HG03521 (cell line): ENCODE data around the gene ERCC6L.
"Not testable (repeated sequence)": the region's sequence is repeated elsewhere in the genome, so short reads cannot be mapped to it uniquely, and the experiment has no call there.

Source experiments
- ATAC-seq: cut with Tn5 transposase; IDR thresholded peaks from one replicate; pipeline ENCODE4 v1.9.1; 2021; ENCODE audit warnings: mild to moderate bottlenecking, moderate library complexity; ENCODE audit not compliant: unreplicated experiment

Gene ERCC6L

DNA sequence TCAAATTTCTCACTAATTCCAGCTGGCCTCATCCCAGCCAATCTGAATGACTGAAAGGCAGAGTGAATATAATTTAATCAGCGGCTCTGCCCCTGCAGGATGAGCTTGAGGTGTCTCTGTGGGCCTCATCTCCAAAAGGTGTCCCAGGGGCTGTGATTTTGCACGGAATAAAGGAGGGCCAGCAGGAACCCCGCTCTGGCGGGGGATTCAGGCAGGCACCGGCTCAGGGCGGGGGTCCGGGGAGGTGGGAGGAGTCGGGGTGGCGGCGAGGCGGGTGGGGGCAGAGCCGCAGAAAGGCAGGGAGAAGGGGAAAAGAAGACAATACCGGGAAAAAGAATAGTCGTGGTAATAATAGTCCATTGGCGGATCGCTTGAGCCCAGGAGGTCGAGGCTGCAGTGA is 16.0 kb upstream of the ERCC6L start:
- ATAC-seq, result no peak

DNA sequence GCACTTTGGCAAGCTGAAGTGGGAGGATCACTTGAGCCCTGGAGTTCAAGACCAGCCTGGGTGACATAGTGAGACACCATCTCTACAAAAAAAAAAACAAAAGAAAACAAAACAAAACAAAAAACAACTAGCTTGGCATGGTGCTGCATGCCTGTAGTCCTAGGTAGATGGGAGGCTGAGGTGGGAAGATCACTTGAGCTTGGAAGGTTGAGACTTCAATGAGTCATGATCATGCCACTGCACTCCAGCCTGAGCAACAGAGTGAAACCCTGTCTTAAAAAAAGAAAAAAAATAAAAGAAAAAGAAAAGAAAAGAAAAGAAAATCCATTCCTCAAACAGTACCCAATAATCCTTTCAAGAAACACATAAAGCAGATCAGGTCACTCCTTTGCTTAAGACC is 14.9 kb upstream of the ERCC6L start:
- no peak for ATAC-seq

DNA sequence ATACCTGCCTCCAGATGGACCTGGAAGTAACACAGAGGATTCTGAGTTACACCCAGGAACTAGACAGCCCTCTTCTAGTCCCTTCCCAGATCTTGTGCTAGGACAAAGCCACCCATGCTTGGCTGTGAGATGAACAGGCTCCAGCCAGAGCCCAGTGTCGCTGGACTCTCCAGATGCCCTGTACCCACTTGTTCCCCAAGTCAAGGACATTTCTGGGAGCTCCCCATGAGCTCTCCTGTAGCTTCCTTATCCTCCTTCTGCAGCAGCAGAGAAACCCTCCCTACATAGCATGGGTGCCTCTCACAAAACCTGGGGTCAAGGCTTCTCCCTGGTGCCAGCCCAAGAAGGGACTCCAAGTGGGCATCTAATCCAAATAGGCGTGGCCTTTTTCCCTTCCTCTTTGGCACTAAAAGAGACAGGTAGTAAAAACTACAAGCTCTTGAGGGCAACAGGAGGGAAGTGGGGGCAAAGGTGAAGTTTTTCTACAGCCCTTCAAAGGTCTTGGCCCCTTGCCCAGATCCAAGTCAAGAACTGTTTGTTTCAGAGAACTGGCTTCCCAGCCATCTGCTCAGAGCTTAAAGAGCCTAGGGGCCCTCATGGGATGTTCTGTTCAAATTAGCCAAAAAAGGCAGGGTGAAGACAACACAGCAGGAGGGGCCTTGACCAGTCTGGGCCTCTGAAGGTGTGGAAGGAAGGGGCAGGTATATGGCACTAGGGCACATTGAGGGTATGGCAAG is 8.5 kb upstream of the ERCC6L start:
- ATAC-seq, result no peak

DNA sequence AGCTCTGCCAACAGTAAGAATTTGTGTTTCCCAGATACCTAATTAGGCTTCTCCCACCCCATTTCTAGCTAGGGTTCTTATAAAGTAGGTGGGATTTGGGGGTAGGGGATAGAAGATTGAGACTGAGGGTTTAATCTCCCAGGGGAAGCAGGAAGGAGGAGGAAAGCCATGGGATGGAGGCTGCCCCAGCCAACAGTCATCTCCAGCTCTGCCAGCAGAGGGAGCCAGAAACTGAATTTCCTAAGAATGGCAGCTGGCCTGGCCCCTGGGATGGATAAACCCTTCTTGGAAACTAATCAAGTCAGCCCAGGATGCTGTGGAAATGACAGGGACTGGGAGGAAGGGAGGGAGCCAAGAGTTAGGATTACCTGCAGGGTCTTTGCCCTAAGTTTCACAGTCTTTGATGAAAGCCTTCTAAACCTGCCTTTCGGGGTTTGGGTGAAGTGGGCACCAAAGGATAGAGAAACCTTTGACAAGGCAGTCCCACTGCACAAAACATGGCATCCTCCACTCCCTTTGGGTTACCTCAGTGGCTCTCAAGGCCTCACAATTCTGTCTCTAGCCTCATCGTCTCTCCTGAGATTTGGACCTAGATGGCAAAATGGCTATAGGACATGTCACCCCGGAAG is 6.7 kb upstream of the ERCC6L start:
- ATAC-seq, result no peak

DNA sequence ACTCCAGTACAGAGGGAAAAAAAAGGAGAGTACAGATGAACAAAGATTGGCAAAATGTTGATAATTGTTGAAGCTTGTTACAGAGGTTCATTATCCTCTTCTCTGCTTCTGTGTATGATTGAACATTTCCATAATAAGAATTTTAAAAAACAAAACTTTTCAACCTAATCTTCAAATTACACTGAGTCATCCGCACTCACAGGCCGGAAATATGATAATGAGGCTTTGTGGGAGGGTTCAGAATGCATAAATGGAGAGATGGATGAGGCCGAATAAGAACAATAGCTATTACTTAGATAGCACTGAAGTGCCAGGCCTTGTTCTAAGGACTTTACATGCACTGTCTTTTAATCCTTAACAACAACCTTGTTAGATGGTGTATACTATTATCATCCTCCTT is 4.6 kb upstream of the ERCC6L start:
- no peak for ATAC-seq

DNA sequence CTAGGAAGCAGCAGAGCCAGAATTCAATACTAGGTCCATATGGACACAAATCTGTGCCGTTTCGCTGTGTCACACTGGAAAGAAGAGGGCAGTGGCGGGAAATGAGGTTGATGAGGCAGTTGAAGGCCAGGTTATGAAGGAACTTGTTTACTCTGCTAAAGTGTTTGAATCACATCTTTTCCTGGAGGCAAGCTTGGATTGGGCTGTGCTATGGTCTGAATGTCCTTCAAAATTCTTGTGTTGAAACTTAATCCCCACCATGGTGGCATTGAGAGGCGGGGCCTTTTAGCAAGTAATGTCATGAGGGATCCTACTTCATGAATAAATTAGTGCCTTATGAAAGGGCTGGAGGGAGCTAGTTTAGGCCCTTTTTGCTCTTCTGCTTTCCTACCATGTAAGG is 2.1 kb upstream of the ERCC6L start:
- ATAC-seq, result no peak

DNA sequence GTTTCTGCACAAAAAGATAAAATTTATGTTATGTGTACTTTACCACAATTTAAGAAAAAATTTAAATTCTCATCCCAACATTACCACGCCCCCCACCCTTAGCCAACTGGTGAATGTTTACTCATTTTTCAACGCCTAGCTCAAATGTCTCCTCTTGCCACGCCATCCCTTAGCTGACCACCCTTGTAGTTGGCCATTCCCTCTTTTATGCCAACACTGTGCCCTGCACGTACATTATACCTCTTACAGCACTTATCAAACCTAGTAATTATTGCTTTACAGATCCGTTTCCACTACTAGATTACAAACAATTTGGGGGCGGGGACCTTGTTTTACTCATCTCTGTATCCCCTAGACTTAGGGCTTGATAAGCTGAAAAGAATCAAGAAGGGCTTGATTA is 644 bp downstream of the ERCC6L start:
- no peak for ATAC-seq

DNA sequence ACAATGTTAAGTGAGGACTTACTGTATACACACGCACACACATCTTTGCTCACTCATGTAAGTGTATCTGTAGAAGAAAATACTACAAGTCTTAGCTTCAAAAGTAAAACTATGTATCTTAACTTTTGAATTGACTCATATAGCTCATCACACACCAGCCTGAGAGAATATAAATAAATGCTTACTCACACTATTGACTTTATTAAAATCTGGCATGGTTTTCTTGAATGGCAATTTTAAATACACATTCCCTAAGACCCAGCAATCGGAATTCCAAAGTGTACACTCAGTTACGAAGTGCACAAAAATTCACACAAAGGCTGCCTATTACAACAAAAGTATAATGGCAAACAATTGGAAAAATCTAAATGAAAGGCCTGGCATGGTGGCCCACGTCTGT is 2.0 kb downstream of the ERCC6L start:
- no peak for ATAC-seq

DNA sequence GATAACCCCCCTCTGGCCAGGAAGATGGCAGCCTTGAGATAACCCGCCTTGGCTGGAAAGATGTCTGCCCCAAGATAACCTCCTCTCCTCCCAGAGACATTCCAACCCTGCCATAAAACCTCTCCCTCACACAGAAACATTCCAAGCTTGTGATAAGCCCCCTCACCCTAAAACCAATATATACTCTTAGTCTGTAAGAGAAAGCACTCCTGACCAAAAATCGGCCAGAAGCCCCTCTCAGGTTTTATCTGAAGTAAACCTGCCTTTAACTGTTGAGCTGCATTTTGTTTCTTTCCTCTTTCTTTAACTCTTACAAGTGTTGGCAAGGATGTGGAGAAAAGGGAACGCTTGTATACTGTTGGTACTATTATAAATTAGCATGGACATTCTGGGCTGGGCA is 8.5 kb downstream of the ERCC6L start:
- ATAC-seq, result no peak

DNA sequence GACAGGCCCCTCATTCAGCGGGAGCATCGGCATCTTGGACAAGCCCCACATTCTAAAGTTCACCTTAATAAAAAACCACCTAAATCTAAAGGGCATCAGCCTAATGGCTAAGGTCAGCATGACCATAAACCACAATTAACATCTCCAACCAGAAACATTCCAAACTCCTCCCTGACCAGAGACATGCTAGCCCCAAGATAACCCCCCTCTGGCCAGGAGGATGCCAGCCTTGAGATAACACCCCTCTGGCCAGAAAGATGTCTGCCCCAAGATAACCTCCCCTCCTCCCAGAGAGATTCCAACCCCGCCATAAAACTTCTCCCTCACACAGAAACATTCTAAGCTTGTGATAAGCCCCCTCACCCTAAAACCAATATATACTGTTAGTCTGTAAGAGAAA is 18.5 kb downstream of the ERCC6L start:
- not testable (repeated sequence) for ATAC-seq

DNA sequence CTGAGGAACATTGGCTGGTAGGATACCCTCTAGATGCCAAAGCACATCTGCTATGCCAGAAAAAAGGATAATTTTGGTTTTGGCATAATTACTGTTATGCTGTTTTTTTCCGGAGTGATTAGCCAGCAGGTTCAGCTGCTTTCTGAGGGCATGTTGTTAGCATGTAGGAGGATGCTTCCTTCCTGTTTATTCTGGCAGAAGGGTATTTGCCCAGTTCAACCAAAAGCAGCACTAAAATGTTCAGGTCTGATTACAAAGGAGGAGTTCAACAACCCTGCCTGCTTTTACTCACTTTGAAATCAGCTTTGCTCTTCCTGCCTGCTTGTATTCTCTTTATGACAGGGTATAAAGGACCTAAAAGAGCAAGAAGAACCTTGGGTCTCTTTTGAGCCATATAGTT is 21.9 kb downstream of the ERCC6L start:
- no peak for ATAC-seq

DNA sequence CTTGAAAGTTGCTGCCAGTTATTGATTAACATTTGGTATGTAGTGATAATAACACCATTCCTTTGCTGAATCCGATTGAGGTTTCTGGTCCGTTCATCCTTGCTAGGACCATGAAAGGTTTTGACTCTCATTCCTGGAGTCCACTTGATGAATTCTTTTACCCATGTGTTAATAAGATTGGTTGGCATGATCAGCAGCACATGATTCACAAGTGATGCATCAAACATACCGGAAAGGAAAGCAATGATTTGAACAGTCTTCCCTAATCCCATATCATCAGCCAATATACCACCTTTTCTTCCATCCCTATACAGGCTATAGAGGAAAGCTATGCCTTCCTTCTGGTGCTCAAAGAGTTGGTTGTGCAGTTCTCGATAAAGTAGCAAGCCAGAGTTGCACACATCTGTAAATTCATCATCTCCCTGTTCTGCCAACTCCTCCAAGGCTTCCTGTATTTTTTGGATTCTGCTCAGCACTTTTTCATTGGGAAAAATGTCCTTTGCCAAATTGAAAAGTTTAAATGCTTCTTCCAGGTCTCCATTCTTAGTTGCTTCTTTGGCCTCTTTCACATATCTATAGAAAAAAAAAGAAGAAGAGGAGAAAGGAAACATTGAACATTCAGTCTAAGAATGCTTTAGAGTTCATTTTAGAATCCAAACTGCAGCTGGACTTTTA is 30.6 kb downstream of the ERCC6L start:
- ATAC-seq, result no peak

DNA sequence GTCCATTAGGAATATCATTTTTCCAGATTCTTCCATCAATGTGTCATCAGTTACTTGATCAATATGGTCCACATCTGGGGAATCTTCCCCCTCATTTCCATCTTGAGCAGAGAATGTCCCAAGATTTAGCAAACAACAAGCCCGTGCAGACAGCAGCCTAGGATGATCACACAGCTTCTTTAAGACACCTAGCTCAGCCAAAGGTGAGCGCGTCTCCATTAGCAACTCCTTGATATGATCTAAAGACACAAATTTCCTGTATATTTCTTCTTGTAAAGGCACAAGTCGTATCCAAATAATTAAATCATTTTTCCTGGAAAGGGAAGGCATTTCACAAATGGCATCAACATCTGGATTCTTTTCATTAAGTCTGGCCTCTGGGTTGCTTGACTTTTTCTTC is 31.5 kb downstream of the ERCC6L start:
- no peak for ATAC-seq

DNA sequence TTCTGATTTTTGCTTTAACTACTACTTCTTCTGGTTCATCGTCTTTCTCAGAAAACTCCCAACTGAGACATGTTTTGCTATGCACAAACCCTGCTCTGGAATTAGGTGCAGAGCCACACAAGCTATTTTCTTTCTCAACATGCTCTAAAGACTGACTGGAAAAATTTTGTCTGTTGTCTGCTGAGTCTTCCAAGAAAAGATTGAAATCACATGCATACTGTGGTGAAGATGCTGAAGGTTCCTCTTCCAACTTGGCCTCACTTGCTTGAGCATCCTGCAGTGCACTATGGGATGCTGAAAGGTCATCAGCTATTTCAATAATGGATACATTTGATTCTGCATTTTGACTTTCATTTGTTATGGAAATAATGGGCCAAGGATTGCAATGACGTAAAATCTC is 33.1 kb downstream of the ERCC6L start:
- no peak for ATAC-seq

DNA sequence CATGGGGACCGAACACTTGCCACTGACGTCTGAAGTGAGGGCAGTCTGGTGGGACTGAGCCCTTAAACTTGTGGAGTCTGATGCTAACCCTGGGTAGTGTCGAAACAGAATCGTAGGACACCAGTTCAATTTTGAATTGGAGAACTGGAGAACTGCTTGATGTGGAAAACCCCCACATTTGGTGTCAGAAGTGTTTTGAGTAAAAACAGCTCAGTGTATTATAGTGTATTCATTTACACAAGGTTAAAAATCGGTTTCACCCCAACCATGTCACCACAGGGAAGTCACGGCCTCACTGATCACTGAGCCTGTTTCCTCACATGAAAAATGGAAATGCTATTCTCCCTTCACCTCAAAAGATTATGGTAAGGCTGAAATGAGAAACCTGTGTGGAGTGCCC is 35.4 kb downstream of the ERCC6L start:
- no peak for ATAC-seq

DNA sequence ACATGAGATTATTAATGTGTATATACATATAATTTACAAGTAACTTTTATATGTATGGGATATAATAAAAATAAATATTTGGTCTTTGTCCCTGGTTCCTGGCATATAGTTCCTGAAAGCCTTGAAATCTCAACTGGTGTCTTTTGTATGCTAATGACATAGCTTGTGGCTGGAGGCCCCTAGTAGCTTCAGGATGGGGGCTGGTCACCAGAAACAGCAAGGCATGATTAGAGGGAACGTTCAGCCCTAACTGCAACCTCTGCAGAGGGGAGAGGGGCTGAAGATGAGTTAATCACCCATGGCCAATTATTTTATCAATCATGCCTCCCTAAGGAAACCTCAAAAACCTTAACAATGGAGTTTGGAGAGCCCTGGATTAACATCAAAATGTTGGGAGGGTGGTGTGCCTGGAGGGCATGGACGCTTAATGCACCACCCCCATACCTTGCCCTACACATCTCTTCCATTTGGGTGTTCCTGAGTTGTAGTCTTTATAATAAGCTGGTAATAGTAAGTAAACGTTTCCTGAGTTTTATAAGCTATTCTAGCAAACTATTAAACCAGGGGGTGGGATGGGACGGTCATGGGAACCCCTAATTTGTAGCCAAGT is 35.9 kb downstream of the ERCC6L start:
- ATAC-seq, result no peak

DNA sequence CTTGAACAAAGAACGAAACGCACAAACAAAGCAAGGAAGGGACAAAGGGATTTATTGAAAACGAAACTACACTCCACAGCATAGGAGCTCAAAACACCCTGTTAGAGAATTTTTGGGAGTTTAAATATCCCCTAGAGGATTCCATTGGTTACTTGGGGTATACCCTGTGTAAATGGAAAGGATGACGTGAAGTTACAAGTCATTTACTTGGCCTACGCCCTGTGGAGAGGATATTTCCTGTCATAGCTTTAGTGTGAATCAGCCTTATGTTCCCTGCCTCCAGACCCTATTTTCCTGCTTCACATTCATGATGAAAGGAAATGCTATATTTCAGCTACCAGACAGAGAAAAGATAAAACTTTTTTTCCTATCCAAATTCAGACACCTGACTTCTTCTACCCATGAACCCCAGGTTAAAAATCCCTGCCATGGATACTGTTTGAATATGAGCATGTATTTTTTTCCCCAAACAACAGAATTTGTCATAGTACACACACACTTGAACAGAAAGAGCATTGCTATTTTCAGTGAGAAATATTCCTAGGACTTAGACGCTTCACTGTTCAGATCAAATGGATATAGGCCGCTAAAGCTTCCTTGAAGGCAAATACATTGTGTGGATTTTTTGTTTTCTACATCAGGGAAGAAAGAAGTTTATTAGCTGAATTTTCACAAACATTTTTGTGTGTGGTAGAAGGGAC is 36.8 kb downstream of the ERCC6L start:
- ATAC-seq, result no peak

DNA sequence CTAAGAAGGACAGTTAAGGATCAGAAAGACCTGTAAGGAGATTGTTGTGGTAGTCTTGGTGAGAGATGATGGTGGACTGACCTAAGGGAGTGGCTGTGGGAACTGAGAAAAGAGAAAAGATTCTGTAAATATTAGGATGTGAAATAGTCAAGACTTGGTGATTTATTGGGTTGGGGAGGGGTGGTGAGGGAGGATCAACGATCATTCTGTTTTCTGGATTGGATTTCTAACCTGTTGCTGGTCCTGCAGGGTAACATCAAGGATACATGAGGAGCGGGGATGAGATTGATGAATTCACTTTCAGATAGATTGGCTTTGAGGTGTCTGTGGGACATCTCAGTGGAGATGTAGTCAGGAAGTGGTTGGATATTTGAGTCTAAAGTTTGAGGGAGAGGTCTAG is 55.9 kb downstream of the ERCC6L start:
- no peak for ATAC-seq

DNA sequence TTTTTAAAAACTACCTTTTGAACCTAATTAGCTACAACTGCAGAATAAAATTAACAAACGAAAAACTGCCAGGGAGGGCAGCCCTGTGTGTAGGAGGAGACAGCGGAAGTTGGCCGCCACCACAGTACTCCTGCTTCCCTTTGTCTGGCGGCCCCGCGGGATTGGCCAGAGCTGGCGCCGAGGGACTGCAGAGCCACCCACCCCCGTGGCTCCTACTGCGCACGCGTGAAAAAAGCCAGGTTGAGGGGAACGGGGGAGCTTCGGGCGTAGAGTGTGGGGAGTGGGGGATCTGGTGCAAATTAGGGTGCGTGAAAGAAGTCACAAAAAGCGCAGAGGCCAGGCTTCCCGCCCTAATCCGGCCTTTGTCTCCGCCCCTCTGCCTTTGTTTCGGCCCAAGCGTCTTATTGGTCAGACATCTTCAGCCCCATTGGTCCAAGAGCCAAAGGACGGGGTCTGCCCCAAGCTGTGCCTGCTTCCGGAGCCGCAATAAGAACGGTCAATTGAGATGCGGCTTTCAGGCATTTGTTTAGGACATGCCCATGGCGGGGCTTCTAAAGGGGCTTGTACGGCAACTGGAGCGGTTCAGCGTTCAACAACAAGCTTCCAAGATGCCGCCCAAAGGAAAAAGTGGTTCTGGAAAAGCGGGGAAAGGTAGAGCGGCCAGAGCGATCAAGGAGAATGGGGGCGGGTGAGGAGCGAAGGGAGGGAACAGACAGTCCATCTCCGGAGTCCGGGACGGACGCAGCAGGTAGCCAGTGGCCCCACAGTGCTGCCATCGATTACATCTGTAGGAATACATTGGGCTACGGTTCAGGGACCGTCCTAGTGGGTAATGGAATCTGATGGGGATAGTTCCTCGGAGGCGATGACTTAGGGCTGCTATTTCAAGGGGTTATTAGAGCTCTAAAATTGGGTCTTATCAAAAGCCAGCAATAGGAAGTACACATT is 57.4 kb downstream of the ERCC6L start, which contains the start of gene PIN4:
Gene PIN4 (plus strand): TSS at position 580 of the 948 bp plus-strand sequence. CDS start 29 bp downstream, at position 609.
- peak; percentile 94 for ATAC-seq

DNA sequence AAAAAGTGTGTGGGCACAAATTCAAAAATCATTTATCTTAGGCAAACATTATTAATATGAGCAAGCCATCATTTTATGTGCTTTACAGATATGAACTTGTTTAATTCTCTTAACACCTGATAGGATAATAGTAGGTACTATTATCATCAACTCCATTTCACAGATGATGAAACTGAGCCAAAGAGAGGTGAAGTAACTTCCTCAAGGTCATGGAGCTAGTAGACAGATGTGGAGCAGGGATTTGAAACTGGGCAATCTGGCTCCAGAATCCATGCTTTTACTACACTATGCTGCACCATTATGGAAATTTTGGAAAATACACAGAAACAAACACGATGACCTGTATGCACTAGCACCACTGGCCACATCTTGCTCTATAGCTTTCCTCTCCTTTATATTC is 58.3 kb downstream of the ERCC6L start:
- no peak for ATAC-seq
